Measurements from ENCODE around the gene CACNA1C.

DNA sequence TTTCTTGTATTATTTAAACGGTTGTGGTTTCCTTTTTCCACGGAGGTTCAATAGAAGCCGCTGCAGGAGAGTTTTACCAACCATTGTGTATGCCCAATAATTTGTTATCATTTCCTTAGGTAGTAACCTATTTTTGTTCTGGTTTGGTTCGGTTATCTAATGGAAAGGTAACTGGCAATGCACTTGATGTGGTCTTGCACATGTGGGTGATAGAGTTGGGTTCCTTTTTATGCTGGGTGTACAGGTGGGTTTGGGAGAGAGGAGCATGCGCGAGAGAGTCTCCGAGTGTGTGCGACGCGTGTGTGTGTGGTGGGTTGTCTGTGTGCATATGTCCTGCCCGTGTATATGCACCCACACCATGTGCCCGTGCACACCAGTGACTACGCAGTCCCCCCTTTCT lies 639.3 kb downstream of the CACNA1C start:
- TF ChIP-seq, protein P1, sequence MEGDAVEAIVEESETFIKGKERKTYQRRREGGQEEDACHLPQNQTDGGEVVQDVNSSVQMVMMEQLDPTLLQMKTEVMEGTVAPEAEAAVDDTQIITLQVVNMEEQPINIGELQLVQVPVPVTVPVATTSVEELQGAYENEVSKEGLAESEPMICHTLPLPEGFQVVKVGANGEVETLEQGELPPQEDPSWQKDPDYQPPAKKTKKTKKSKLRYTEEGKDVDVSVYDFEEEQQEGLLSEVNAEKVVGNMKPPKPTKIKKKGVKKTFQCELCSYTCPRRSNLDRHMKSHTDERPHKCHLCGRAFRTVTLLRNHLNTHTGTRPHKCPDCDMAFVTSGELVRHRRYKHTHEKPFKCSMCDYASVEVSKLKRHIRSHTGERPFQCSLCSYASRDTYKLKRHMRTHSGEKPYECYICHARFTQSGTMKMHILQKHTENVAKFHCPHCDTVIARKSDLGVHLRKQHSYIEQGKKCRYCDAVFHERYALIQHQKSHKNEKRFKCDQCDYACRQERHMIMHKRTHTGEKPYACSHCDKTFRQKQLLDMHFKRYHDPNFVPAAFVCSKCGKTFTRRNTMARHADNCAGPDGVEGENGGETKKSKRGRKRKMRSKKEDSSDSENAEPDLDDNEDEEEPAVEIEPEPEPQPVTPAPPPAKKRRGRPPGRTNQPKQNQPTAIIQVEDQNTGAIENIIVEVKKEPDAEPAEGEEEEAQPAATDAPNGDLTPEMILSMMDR (conservative IDR thresholded peaks at IDR 0.05; ENCODE audit: low read depth, low read length) = no peak
- no peak for TF ChIP-seq EZH2 (IDR thresholded peaks at IDR 0.05; ENCODE audit: borderline replicate concordance, low read depth, low read length, poor library complexity, severe bottlenecking)

Data from A673 (cell line).